ENCODE results near the gene ANGPTL4. TPM values are rescaled to one million over a fixed set of nuclear protein-coding genes. Genes with fewer than 3 reads are reported as not detected.

Gene ANGPTL4
- total and polyA plus RNA-seq, 9 of the 15 experiments (the other 6 are each of a cell fraction or from before 2014, with no cell fraction given) = 0.05 to 0.77 (median 0.22) TPM; not detected in 4

GRCh38 chr19:8412783-8413628 is 49.1 kb downstream of the ANGPTL4 start, which contains the start of gene MARCHF2 (continued):
- peak; percentile 18 to 61; a peak in 1 of 4 replicates for TF ChIP-seq MNT (conservative IDR thresholded peaks at IDR 0.05)
- TF ChIP-seq REST (IDR thresholded peaks at IDR 0.05; ENCODE audit: borderline replicate concordance) = peak; percentile 41; the same call in 1 of the 2 replicates
- peak; percentile 64; the same call in 1 of the 2 replicates for TF ChIP-seq REST (CRISPR knock-in tag; IDR thresholded peaks at IDR 0.05; ENCODE audit: low read depth)
- TF ChIP-seq ESRRB (CRISPR knock-in tag; IDR thresholded peaks at IDR 0.05; ENCODE audit: borderline replicate concordance) = no peak
- TF ChIP-seq CBFB (CRISPR knock-in tag; IDR thresholded peaks at IDR 0.05) = no peak
- TF ChIP-seq ZBTB43 (CRISPR knock-in tag; IDR thresholded peaks at IDR 0.05) = no peak
- no peak for TF ChIP-seq HDAC3 (IDR thresholded peaks at IDR 0.05; ENCODE audit: borderline replicate concordance, partially characterized antibody)
- no peak for TF ChIP-seq SMAD1 (IDR thresholded peaks at IDR 0.05; ENCODE audit: low read depth, low read length, partially characterized antibody)
- peak; percentile 94 for TF ChIP-seq ZNF384 (IDR thresholded peaks at IDR 0.05; ENCODE audit: low read depth, low read length)
- TF ChIP-seq ETS1 (conservative IDR thresholded peaks at IDR 0.05; ENCODE audit: control insufficient read depth, low read depth, low read length) = 0 out of 2 replicates have a peak, but pooled peaks have one; percentile 29
- TF ChIP-seq TAF1 (IDR thresholded peaks at IDR 0.05; ENCODE audit: control insufficient read depth, extremely low read depth, insufficient read depth, low read length, severe bottlenecking) = no peak
